Smooth muscle cell (in vitro differentiated cells): Measurements from ENCODE around the gene C8G. TPM values are rescaled to one million over a fixed set of nuclear protein-coding genes. Genes with fewer than 3 reads are reported as not detected.

ENCODE experiments used
- DNase-seq: peaks from one replicate; lab custom pipeline; 2025; ENCODE audit not compliant: unreplicated experiment; lab: John Stamatoyannopoulos, UW
- H2AFZ ChIP-seq: fragments of 200-600 bp; sonication (generic); 2 replicates; pipeline ENCODE4 v1.6.0; 2016; ENCODE audit warnings: antibody characterized with exemption, low read depth, mild to moderate bottlenecking
- H3F3A ChIP-seq: fragments of 200-600 bp; sonication (generic); 2 replicates; pipeline ENCODE4 v1.6.0; 2017; ENCODE audit warnings: antibody characterized with exemption, low read depth
- H3K27ac ChIP-seq: fragments of 200-600 bp; sonication (generic); 2 replicates; pipeline ENCODE4 v1.5.1; 2016; ENCODE audit warnings: low read depth, mild to moderate bottlenecking
- H3K27me3 ChIP-seq: fragments of 200-600 bp; sonication (generic); 2 replicates; pipeline ENCODE4 v1.6.1; 2016; ENCODE audit warnings: low read depth, mild to moderate bottlenecking
- H3K36me3 ChIP-seq: fragments of 200-600 bp; sonication (generic); 2 replicates; pipeline ENCODE4 v1.5.1; 2016; ENCODE audit warnings: low read depth
- H3K4me1 ChIP-seq: fragments of 200-600 bp; sonication (generic); 2 replicates; pipeline ENCODE4 v1.5.1; 2016; ENCODE audit warnings: low read depth
- H3K4me2 ChIP-seq: fragments of 200-600 bp; sonication (generic); 2 replicates; pipeline ENCODE4 v1.6.0; 2016; ENCODE audit warnings: mild to moderate bottlenecking
- H3K4me3 ChIP-seq: fragments of 200-600 bp; sonication (generic); 2 replicates; pipeline ENCODE4 v1.5.1; 2016; ENCODE audit warnings: mild to moderate bottlenecking
- H3K79me2 ChIP-seq: fragments of 200-600 bp; sonication (generic); 2 replicates; pipeline ENCODE4 v1.6.0; 2016; ENCODE audit warnings: low read depth, mild to moderate bottlenecking
- H3K9ac ChIP-seq: fragments of 200-600 bp; sonication (generic); 2 replicates; pipeline ENCODE4 v1.6.0; 2016; ENCODE audit warnings: low read depth
- H3K9me3 ChIP-seq: fragments of 200-600 bp; sonication (generic); replicated peaks from 2 replicates; pipeline ENCODE4 v1.5.1; 2016; ENCODE audit warnings: low read depth
- H4K20me1 ChIP-seq: fragments of 200-600 bp; sonication (generic); 2 replicates; pipeline ENCODE4 v1.6.0; 2016; ENCODE audit warnings: low read depth
- CTCF ChIP-seq: fragments of 200-600 bp; sonication (generic); IDR thresholded peaks from 2 replicates; pipeline ENCODE4 v1.5.1; 2017; ENCODE audit warnings: borderline replicate concordance, mild to moderate bottlenecking, antibody characterized with exemption; ENCODE audit not compliant: insufficient read depth, poor library complexity, severe bottlenecking
- WGBS: methylation state at CpG from one replicate; pipeline ENCODE4 v1.1.7; 2016; ENCODE audit warnings: low lambda C conversion rate; 5-methylcytosine and 5-hydroxymethylcytosine counted together
- polyA plus RNA-seq: library from polyadenylated mRNA; unstranded; fragments of >200 nt; fragmentation: Nextera tagmentation; extraction: Ambion mirVana; gene quantifications from 2 replicates; pipeline ENCODE4 v1.2.1, GENCODE V29; 2016
- total RNA-seq: library from RNA; depleted of rRNA; stranded (reverse); fragments of >200 nt; gene quantifications from 2 replicates; pipeline ENCODE4 v1.2.3, GENCODE V29; 2014

The C8G gene
- total and polyA plus RNA-seq, 2 experiments from 2014 or later = 1.4 TPM; not detected in 1

DNA sequence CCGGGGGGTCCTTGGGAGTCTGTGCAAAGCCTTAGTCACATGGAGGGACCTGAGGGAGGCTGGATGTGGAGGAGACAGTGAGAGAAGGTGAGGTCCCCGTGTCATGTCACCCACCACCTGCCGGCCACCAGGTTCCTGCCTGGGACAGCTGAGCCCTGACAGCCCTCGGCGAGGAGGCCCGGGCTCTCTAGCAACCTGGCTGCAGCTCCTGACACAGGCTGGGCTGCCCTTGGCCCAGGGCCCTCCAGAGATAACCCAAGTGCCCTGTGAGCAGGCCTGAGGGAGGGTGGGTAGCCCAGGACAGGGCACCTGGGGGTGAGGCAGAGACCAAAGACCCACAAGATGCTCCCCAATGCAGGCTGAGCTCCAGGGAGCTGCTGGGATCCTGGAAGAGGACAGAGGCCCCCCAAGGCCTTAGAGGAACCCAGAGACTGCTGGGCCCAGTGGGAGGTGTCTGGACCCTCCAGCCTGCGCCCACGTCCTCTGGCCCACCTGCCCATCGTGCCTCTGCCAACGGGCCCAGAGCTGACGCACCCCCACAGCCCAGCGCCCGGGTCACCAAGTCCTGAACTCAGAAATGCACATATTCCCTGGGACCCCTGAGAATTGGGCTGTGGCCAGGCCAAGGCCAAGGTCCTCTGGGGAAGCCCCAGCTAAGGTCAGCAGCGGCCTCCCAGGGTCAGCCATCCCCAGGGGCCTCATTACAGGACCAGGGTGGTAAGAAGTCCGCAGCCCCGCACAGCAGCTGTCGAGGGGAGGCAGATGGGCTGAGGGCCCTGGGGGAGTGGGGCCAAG lies 23.5 kb downstream of the C8G start:
- TF ChIP-seq CTCF = no peak
- 96% methylated on average over 17 of the region's 17 CpGs for WGBS
- no peak overlapping the region for H2AFZ ChIP-seq
- H3K4me1 ChIP-seq = no peaks in the 10 kb centered on the region
- H3K79me2 ChIP-seq = no peaks in the 10 kb centered on the region
- H3K9ac ChIP-seq = no peak overlapping the region
- H3K4me2 ChIP-seq = no peak overlapping the region
- H3K4me3 ChIP-seq = no peak overlapping the region
- no peaks in the 10 kb centered on the region for H3F3A ChIP-seq
- H4K20me1 ChIP-seq = no peaks in the 10 kb centered on the region
- no peak overlapping the region for H3K27ac ChIP-seq
- no peaks in the 10 kb centered on the region for H3K36me3 ChIP-seq
- no peaks in the 10 kb centered on the region for H3K27me3 ChIP-seq
- no peak for DNase-seq
- no peaks in the 10 kb centered on the region for H3K9me3 ChIP-seq

DNA sequence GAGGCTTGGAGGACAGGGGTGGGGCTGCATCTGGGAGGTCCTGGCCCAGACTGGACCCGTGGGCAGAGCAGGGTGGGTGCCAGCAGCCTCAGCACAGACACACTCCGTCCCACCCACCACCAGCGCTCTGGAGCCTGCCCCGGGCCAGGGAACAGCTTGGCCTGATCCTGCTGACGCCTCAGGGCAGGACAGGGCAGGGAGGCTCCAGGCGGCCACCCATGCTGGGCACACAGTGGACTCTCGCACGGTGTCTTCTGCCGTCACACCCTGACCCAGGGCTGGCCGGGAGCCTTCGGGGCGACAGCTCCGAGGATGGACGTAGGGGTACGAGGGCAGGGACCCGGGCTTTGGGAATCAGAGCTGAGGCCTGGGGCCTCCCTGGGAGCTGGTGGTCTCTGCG lies 24.1 kb downstream of the C8G start:
- no peak overlapping the region for H3K4me3 ChIP-seq
- H3K27ac ChIP-seq = no peak overlapping the region
- DNase-seq = no peak
- no peaks in the 10 kb centered on the region for H3F3A ChIP-seq
- no peaks in the 10 kb centered on the region for H4K20me1 ChIP-seq
- H3K9ac ChIP-seq = no peak overlapping the region
- no peak overlapping the region for H3K4me2 ChIP-seq
- H2AFZ ChIP-seq = no peak overlapping the region
- H3K36me3 ChIP-seq = no peaks in the 10 kb centered on the region
- H3K27me3 ChIP-seq = no peaks in the 10 kb centered on the region
- WGBS = 91% methylated on average over 16 of the region's 17 CpGs
- H3K9me3 ChIP-seq = no peaks in the 10 kb centered on the region
- TF ChIP-seq CTCF = no peak
- no peaks in the 10 kb centered on the region for H3K4me1 ChIP-seq
- H3K79me2 ChIP-seq = no peaks in the 10 kb centered on the region

DNA sequence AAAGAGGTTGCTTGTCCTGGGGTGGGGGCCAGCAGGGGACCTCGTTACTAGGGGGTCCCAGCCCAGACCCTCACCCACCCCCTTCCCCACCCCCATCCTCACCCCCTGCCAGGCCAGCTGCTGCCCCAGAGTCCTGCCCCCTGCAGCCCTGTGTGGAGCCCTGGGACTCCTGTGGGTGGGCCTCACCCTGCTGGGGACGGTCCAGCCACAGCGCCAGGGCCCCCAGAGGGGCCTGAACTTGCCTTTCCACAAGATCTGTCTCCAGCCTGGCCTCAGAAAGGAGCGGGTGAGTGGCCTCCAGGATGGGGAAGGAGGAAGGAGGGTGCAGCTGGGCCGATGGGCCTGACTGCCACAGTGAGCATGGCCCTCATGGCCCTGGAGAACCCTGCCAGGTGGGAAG lies 24.7 kb downstream of the C8G start:
- Histone ChIP-seq H4K20me1 (no peaks in the 10 kb centered on the region), H3K27me3 (no peaks in the 10 kb centered on the region), H2AFZ (no peak overlapping the region), H3K79me2 (no peaks in the 10 kb centered on the region), H3K4me2 (no peak overlapping the region), H3K4me1 (no peaks in the 10 kb centered on the region), H3F3A (no peaks in the 10 kb centered on the region), H3K9ac (no peak overlapping the region), H3K9me3 (no peaks in the 10 kb centered on the region), H3K4me3 (no peak overlapping the region), H3K36me3 (no peaks in the 10 kb centered on the region), H3K27ac (no peak overlapping the region)
- WGBS = 80% methylated on average over 4 of the region's 5 CpGs
- no peak for TF ChIP-seq CTCF
- DNase-seq = no peak

- no peaks in the 10 kb centered on the region for H3K9me3 ChIP-seq
- WGBS = 91% methylated on average over 11 of the region's 11 CpGs
Measured at GRCh38 chr9:136970361-136970760, 25.3 kb downstream of the C8G start.

More at GRCh38 chr9:136970361-136970760, 25.3 kb downstream of the C8G start:
- Histone ChIP-seq H3K4me3 (no peak overlapping the region), H3K27ac (no peak overlapping the region), H3K9ac (no peak overlapping the region), H3K4me1 (no peaks in the 10 kb centered on the region), H2AFZ (no peak overlapping the region), H4K20me1 (no peaks in the 10 kb centered on the region), H3F3A (no peaks in the 10 kb centered on the region), H3K36me3 (no peaks in the 10 kb centered on the region), H3K79me2 (no peaks in the 10 kb centered on the region), H3K27me3 (no peaks in the 10 kb centered on the region), H3K4me2 (no peak overlapping the region)
- TF ChIP-seq CTCF = no peak
- no peak for DNase-seq
